ENCODE results near the gene THSD4.

The THSD4 gene

GRCh38 chr15:71568227-71568626 is 453.0 kb downstream of the THSD4 start:
- H4K20me1 ChIP-seq (ENCODE audit: insufficient read depth, low read length, poor library complexity, severe bottlenecking): no peaks in the 10 kb centered on the region
- no peak overlapping the region for H2AFZ ChIP-seq (ENCODE audit: low read length)
- H3K4me3 ChIP-seq (ENCODE audit: low read length, poor library complexity, severe bottlenecking): no peak overlapping the region
- no peaks in the 10 kb centered on the region for H3K9me2 ChIP-seq (replicated peaks; ENCODE audit: low read depth, low read length)
- no peak overlapping the region for H3K9ac ChIP-seq (ENCODE audit: low read depth, low read length, poor library complexity, severe bottlenecking)
- H3F3A ChIP-seq (ENCODE audit: low read depth): no peaks in the 10 kb centered on the region
- H3K36me3 ChIP-seq (ENCODE audit: insufficient read depth, low read length): no peaks in the 10 kb centered on the region
- no peaks in the 10 kb centered on the region for H3K27me3 ChIP-seq (ENCODE audit: insufficient read depth, low read length, poor library complexity, severe bottlenecking)
- no peaks in the 10 kb centered on the region for H3K9me3 ChIP-seq (ENCODE audit: insufficient read depth, low read depth, low read length)
- H3K79me2 ChIP-seq (ENCODE audit: insufficient read depth, low read length): no peaks in the 10 kb centered on the region
- no peak for TF ChIP-seq CTCF (conservative IDR thresholded peaks at IDR 0.05; ENCODE audit: low read length)
- TF ChIP-seq EZH2phosphoT487 (IDR thresholded peaks at IDR 0.05; ENCODE audit: borderline replicate concordance): no peak
- H3K4me2 ChIP-seq (ENCODE audit: low read depth, low read length, poor library complexity, severe bottlenecking): no peak overlapping the region
- no peaks in the 10 kb centered on the region for H3K4me1 ChIP-seq (ENCODE audit: insufficient read depth, low read length, poor library complexity, severe bottlenecking)

- H3K9me2 ChIP-seq (replicated peaks; ENCODE audit: low read depth, low read length): no peaks in the 10 kb centered on the region
- H3K36me3 ChIP-seq (ENCODE audit: insufficient read depth, low read length): no peaks in the 10 kb centered on the region
- H2AFZ ChIP-seq (ENCODE audit: low read length): no peak overlapping the region
- no peaks in the 10 kb centered on the region for H3K4me1 ChIP-seq (ENCODE audit: insufficient read depth, low read length, poor library complexity, severe bottlenecking)
- H3F3A ChIP-seq (ENCODE audit: low read depth): no peaks in the 10 kb centered on the region
- H3K4me3 ChIP-seq (ENCODE audit: low read length, poor library complexity, severe bottlenecking): no peak overlapping the region
- H3K9me3 ChIP-seq (ENCODE audit: insufficient read depth, low read depth, low read length): no peaks in the 10 kb centered on the region
- no peaks in the 10 kb centered on the region for H3K79me2 ChIP-seq (ENCODE audit: insufficient read depth, low read length)
- no peak overlapping the region for H3K4me2 ChIP-seq (ENCODE audit: low read depth, low read length, poor library complexity, severe bottlenecking)
- no peaks in the 10 kb centered on the region for H4K20me1 ChIP-seq (ENCODE audit: insufficient read depth, low read length, poor library complexity, severe bottlenecking)
- H3K27me3 ChIP-seq (ENCODE audit: insufficient read depth, low read length, poor library complexity, severe bottlenecking): no peaks in the 10 kb centered on the region
- no peak for TF ChIP-seq EZH2phosphoT487 (IDR thresholded peaks at IDR 0.05; ENCODE audit: borderline replicate concordance)
- TF ChIP-seq CTCF (conservative IDR thresholded peaks at IDR 0.05; ENCODE audit: low read length): no peak
- H3K9ac ChIP-seq (ENCODE audit: low read depth, low read length, poor library complexity, severe bottlenecking): no peak overlapping the region
These were observed 455.5 kb downstream of the THSD4 start for GRCh38 chr15:71570736-71571135.

- Histone ChIP-seq H3K9me3 (ENCODE audit: insufficient read depth, low read depth, low read length) (no peaks in the 10 kb centered on the region), H3K4me3 (ENCODE audit: low read length, poor library complexity, severe bottlenecking) (no peak overlapping the region), H4K20me1 (ENCODE audit: insufficient read depth, low read length, poor library complexity, severe bottlenecking) (no peaks in the 10 kb centered on the region), H3K4me2 (ENCODE audit: low read depth, low read length, poor library complexity, severe bottlenecking) (no peak overlapping the region), H3K4me1 (ENCODE audit: insufficient read depth, low read length, poor library complexity, severe bottlenecking) (no peaks in the 10 kb centered on the region), H3F3A (ENCODE audit: low read depth) (no peaks in the 10 kb centered on the region), H2AFZ (ENCODE audit: low read length) (no peak overlapping the region), H3K9me2 (replicated peaks; ENCODE audit: low read depth, low read length) (no peaks in the 10 kb centered on the region), H3K27me3 (ENCODE audit: insufficient read depth, low read length, poor library complexity, severe bottlenecking) (no peaks in the 10 kb centered on the region), H3K9ac (ENCODE audit: low read depth, low read length, poor library complexity, severe bottlenecking) (no peak overlapping the region), H3K79me2 (ENCODE audit: insufficient read depth, low read length) (no peaks in the 10 kb centered on the region), H3K36me3 (ENCODE audit: insufficient read depth, low read length) (no peaks in the 10 kb centered on the region)
- no peak for TF ChIP-seq EZH2phosphoT487 (IDR thresholded peaks at IDR 0.05; ENCODE audit: borderline replicate concordance)
- TF ChIP-seq CTCF (conservative IDR thresholded peaks at IDR 0.05; ENCODE audit: low read length): no peak
These were observed 456.4 kb downstream of the THSD4 start for GRCh38 chr15:71571641-71572040.

All from Loucy (cell line).